Heart left ventricle (tissue), 16 donors: ENCODE measurements around the gene SLC6A13. TPM values are rescaled to one million over a fixed set of nuclear protein-coding genes. Genes with fewer than 3 reads are reported as not detected.

ENCODE experiments used
- ATAC-seq, 4 donors: fragments of 200-7000 bp; cut with Tn5 transposase; one replicate each; pipeline ENCODE4 v1.9.1; 2020 to 2022; ENCODE audit warnings: moderate library complexity in 4 of 4, mild to moderate bottlenecking in 3 of 4, moderate number of reproducible peaks in 1 of 4
- DNase-seq, 5 donors: peaks; one replicate each; pipeline ENCODE4 v3.0.0-alpha.2; 2020
- H3K27ac ChIP-seq, 12 donors: fragments of 200-600 bp; sonication (generic) in 4 of 12; one replicate each; pipeline versions ENCODE4 v1.5.0 to v1.8.0; 2016 to 2022; ENCODE audit warnings: mild to moderate bottlenecking in 2 of 12
- H3K27me3 ChIP-seq, 9 donors: fragments of 200-600 bp; sonication (generic) in 2 of 9; one replicate each; pipeline versions ENCODE4 v1.5.1 to v1.8.0; 2016 to 2022; ENCODE audit warnings: mild to moderate bottlenecking in 3 of 9
- H3K36me3 ChIP-seq, 9 donors: fragments of 200-600 bp; sonication (generic) in 2 of 9; one replicate each; pipeline versions ENCODE4 v1.5.0 to v1.8.0; 2018 to 2022; ENCODE audit warnings: mild to moderate bottlenecking in 2 of 9
- H3K4me1 ChIP-seq, 12 donors: fragments of 200-600 bp; sonication (generic) in 4 of 12; one replicate each; pipeline versions ENCODE4 v1.5.0 to v1.8.0; 2016 to 2022; ENCODE audit warnings: mild to moderate bottlenecking in 3 of 12
- H3K4me3 ChIP-seq, 12 donors: fragments of 200-600 bp; sonication (generic) in 4 of 12; one replicate each; pipeline versions ENCODE4 v1.5.0 to v1.8.0; 2017 to 2022; ENCODE audit warnings: mild to moderate bottlenecking in 9 of 12, moderate library complexity in 4 of 12
- H3K9me3 ChIP-seq, 12 donors: fragments of 200-600 bp; sonication (generic) in 4 of 12; one replicate each; pipeline versions ENCODE4 v1.5.0 to v1.8.0; 2016 to 2022; ENCODE audit warnings: mild to moderate bottlenecking in 1 of 12
- POLR2A ChIP-seq, 2 donors: fragments of 450-650 bp; IDR thresholded peaks; one replicate each; pipeline ENCODE4 v1.6.1; 2017; ENCODE audit warnings: antibody characterized with exemption in 2 of 2, mild to moderate bottlenecking in 2 of 2, moderate library complexity in 2 of 2
- WGBS, 4 donors: extraction: QIAGEN DNeasy Blood & Tissue Kit in 2 of 4; methylation state at CpG; one replicate each; pipeline versions ENCODE4 v1.1.5 to v1.1.7; 2013 to 2018; 5-methylcytosine and 5-hydroxymethylcytosine counted together
- intact Hi-C, 10 donors: fragments of 100-400 bp; cut with DNase I; formaldehyde crosslinking; loops; one replicate each; pipeline versions ENCODE4 v1.11.1 to v1.14.2; 2022
- polyA plus RNA-seq, 2 donors: library from polyadenylated mRNA; stranded (reverse); fragments of 200-250 nt; gene quantifications; one replicate each; pipeline ENCODE4 v1.2.3, GENCODE V29; 2013
- total RNA-seq, 9 donors: library from RNA; depleted of rRNA in 2 of 9; stranded (reverse); fragments of >200 nt in 2 of 9; fragmentation: NEBNext Ultra II Directional in 3 of 9; extraction: Animal tissue kit (Norgen Biotek cat#: 25700) in 3 of 9; gene quantifications; one replicate each; pipeline versions ENCODE4 v1.1.0 to v1.2.4, GENCODE V29; 2016 to 2023
- TF ChIP-seq, protein P1 (sequence below), 12 donors: fragments of 200-600 bp; sonication (generic) in 4 of 12; IDR thresholded peaks; one replicate each; pipeline versions ENCODE4 v1.5.0 to v1.8.0; 2018 to 2022; ENCODE audit warnings: antibody characterized with exemption in 12 of 12, mild to moderate bottlenecking in 5 of 12
- donor health status: ischemic (EF 13 %, LVEDD 7.1; RV severe dilation, severe dysfunction).
- donor health status: healthy with polysubstance abuse.
- donor health status: DM: no; HTN: yes; CAD: no.
- donor health status: DM: no; HTN: no; CAD: no.
- donor health status: ischemic (EF 25% LVEDD 6.9; RV normal size, moderate dysfunction).
- donor health status: ischemic (EF 25% LVEDD 5.7; RV mildly dilated, moderate dysfunction).
- donor health status: healthy.
- donor health status: DM: yes; HTN: yes; CAD: no.
- donor health status: ischemic (EF 35%, LVEDD 5.7; RV mildly dilated, moderate dysfunction).
- donor health status: nonischemic (EF 11% LVEDD 7.7; RV severe dilation, severe dysfunction).
- donor health status: DM: yes; HTN: yes; CAD: no.
- donor health status: PGD.
- donor health status: ischemic (EF 29% LVEDD 5.4; RV normal size, mild dysfunction).
- donor health status: nonischemic (EF 23%, LVEDD 6.1; RV moderate dilation, normal function).

The SLC6A13 gene
- total and polyA plus RNA-seq, 11 donors, result 0.79 to 4.6 (median 2.6) TPM

DNA sequence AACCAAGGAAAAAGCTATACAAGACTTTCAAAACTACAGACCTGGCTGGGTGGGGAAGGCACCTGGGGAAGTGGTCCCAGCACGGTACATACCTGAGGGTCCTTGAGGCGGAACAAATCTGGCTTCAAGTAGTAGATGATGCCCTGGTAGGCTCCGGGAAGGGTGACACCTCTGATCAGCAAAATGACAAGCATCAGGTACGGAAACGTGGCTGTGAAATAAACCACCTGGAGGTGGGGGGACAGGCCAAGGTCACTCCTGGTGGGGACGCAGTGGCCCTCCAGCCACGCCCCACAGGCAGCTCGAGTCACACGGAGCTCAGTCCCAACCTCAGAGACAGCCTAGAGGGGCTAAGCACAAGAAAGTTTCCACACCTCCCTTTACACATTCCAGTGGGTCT is 63.9 kb downstream of the SLC6A13 start:
- Histone ChIP-seq H3K27me3 (peaks cover 0 to 12% (median 0%) of the 10 kb centered on the region in 9 donors), H3K27ac (no peak overlapping the region), H3K4me3 (no peak overlapping the region), H3K36me3 (no peaks in the 10 kb centered on the region), H3K9me3 (no peaks in the 10 kb centered on the region), H3K4me1 (peaks cover 0 to 6% (median under 1%) of the 10 kb centered on the region in 12 donors)
- WGBS, 4 donors, result 66 to 71% (median 71%) methylated on average over 9 of the region's 9 CpGs
- intact Hi-C loops, result no loop called here
- DNase-seq (peak in 1 of 5 donors; percentile 30), ATAC-seq (no peak)
- no peak for TF ChIP-seq POLR2A (IDR thresholded peaks at IDR 0.05)
- TF ChIP-seq, protein P1, sequence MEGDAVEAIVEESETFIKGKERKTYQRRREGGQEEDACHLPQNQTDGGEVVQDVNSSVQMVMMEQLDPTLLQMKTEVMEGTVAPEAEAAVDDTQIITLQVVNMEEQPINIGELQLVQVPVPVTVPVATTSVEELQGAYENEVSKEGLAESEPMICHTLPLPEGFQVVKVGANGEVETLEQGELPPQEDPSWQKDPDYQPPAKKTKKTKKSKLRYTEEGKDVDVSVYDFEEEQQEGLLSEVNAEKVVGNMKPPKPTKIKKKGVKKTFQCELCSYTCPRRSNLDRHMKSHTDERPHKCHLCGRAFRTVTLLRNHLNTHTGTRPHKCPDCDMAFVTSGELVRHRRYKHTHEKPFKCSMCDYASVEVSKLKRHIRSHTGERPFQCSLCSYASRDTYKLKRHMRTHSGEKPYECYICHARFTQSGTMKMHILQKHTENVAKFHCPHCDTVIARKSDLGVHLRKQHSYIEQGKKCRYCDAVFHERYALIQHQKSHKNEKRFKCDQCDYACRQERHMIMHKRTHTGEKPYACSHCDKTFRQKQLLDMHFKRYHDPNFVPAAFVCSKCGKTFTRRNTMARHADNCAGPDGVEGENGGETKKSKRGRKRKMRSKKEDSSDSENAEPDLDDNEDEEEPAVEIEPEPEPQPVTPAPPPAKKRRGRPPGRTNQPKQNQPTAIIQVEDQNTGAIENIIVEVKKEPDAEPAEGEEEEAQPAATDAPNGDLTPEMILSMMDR (IDR thresholded peaks at IDR 0.05), result no peak

DNA sequence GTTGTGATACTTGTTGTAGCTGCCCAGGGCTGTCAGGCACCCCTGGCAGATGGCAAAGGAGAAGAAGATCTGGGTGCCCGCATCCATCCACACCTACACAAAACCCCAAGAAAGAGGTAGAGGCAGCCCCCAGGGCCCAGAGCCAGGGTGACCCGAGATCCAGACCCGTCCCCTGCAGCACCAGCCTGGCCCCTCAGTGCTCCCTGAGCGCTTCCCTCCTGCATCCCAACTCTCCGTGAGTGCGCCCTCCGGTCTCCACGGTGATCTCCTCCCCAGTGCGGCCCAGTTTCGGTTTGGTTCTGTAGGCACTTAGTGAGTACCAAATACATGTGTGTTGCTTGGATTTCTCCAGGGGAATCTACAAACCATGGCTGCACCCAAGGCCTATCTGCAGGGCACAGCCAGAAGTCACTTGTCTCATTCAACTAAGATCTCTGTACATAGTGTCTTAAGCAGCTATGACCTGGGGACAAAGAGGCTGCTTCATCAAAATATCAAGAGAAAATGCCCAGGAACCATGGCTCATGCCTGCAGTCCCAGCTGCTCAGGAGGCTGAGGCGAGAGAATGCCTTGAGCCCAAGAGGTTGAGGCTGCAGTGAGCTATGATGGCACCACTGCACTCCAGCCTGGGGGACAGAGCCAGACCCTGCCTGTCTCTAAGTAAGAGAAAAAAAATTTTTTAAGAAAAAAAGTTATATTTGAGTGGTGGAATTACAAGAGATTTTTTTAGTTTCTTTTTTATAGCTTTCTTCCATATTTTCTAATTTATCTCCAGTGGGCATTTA is 64.5 kb downstream of the SLC6A13 start:
- H3K27me3 ChIP-seq, result peaks cover 0 to 7% (median 0%) of the 10 kb centered on the region in 9 donors
- intact Hi-C loops, result no loop called here
- DNase-seq, result peak in 1 of 5 donors; percentile 32
- ATAC-seq, result no peak
- H3K9me3 ChIP-seq, result no peaks in the 10 kb centered on the region
- no peaks in the 10 kb centered on the region for H3K36me3 ChIP-seq
- H3K4me1 ChIP-seq, result no peaks in the 10 kb centered on the region
- 88 to 95% (median 94%) methylated on average over 8 to 11 of the region's 11 CpGs for WGBS, 4 donors
- H3K27ac ChIP-seq, result no peak overlapping the region
- H3K4me3 ChIP-seq, result no peak overlapping the region
- TF ChIP-seq POLR2A (IDR thresholded peaks at IDR 0.05), result no peak
- TF ChIP-seq, protein P1 (IDR thresholded peaks at IDR 0.05), result no peak

DNA sequence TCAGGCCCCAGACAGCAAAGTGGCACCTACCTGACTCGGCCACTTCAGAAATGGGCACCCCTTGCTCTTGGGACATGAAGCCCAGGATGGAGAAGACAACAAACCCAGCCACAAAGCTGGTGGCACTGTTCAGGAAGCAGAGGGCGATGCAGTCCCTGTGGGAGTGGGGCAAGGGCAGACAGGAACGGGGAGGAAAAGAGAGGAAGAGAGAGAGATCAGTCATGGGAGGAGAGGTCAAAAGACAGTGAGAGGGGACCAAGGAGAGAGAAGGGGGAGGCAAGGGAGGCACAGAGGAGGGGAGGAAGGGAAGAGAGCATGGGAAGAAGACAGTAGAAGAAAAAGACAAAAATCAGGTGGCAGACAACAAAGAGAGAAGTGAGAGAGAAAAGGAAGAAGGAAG is 65.3 kb downstream of the SLC6A13 start:
- no peak for TF ChIP-seq POLR2A (IDR thresholded peaks at IDR 0.05)
- TF ChIP-seq, protein P1 (IDR thresholded peaks at IDR 0.05), result no peak
- Histone ChIP-seq H3K9me3 (no peaks in the 10 kb centered on the region), H3K27ac (no peak overlapping the region), H3K4me3 (no peak overlapping the region), H3K36me3 (no peaks in the 10 kb centered on the region), H3K27me3 (peaks cover 0 to 2% (median 0%) of the 10 kb centered on the region in 9 donors), H3K4me1 (no peaks in the 10 kb centered on the region)
- ATAC-seq (no peak), DNase-seq (peak in 1 of 5 donors; percentile 18)
- intact Hi-C loops, result no loop called here
- 77 to 88% (median 84%) methylated on average over 3 of the region's 3 CpGs for WGBS, 4 donors

DNA sequence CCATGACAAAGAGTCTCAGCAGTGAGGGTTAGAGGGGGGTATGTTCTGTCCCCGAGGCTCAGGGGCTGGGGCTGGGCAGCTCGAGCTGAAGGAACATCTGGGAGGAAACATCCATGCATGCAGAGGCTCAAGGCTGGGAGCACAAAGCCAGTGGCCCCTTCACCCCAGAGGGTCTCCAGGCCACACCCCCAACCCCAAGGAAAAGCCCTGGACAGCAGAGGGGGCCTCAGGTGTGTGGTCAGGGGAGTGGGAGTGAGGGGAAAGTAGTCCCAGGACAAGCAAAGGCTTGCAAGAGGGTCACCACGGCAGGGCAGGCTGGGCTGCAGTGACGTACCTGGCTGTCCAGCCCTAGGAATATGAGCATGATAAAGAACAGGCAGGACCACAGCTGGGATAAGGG is 66.2 kb downstream of the SLC6A13 start:
- Histone ChIP-seq H3K27me3 (no peaks in the 10 kb centered on the region), H3K36me3 (no peaks in the 10 kb centered on the region), H3K27ac (no peak overlapping the region), H3K4me3 (no peak overlapping the region), H3K4me1 (no peaks in the 10 kb centered on the region), H3K9me3 (no peaks in the 10 kb centered on the region)
- 79 to 90% (median 86%) methylated on average over 3 to 4 of the region's 4 CpGs for WGBS, 4 donors
- ATAC-seq (no peak), DNase-seq (peak in 1 of 5 donors; percentile 42)
- intact Hi-C loops, result no loop called here
- TF ChIP-seq, protein P1 (IDR thresholded peaks at IDR 0.05), result no peak
- TF ChIP-seq POLR2A (IDR thresholded peaks at IDR 0.05), result no peak
